NCI-H1694 treated with DMSO at 0.1 percent for 48 hours (cell line): ENCODE data around the gene IGFBP6.

ENCODE experiments used
- DNase-seq: peaks from one replicate; lab custom pipeline; 2025; lab: John Stamatoyannopoulos, UW

Gene IGFBP6, protein sequence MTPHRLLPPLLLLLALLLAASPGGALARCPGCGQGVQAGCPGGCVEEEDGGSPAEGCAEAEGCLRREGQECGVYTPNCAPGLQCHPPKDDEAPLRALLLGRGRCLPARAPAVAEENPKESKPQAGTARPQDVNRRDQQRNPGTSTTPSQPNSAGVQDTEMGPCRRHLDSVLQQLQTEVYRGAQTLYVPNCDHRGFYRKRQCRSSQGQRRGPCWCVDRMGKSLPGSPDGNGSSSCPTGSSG

DNA sequence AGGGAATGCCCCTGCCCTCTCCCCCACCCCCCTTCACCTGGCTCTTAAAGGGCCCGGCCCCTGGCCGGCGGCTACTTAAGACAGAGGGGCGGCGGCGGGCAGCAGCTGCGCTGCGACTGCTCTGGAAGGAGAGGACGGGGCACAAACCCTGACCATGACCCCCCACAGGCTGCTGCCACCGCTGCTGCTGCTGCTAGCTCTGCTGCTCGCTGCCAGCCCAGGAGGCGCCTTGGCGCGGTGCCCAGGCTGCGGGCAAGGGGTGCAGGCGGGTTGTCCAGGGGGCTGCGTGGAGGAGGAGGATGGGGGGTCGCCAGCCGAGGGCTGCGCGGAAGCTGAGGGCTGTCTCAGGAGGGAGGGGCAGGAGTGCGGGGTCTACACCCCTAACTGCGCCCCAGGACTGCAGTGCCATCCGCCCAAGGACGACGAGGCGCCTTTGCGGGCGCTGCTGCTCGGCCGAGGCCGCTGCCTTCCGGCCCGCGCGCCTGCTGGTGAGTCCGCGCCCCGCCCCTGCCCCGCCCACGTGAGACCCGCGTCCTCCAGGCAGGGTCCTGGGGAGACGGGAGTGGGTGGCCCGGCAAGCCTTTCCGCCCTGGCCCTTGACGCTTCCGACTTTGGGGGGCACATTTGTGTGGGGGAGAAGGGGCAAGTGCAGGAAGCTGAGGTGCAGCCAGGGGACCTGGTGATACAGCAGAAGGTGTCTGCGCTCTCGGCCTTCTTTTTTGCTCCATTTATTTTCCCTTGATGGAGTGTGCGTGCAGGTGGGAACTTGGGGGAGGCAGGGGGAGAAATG, at the start of gene IGFBP6:
Gene IGFBP6 (plus strand): TSS at position 104 of the 790 bp plus-strand sequence. CDS start 51 bp downstream, at position 155.
- peak; percentile 11 for DNase-seq

DNA sequence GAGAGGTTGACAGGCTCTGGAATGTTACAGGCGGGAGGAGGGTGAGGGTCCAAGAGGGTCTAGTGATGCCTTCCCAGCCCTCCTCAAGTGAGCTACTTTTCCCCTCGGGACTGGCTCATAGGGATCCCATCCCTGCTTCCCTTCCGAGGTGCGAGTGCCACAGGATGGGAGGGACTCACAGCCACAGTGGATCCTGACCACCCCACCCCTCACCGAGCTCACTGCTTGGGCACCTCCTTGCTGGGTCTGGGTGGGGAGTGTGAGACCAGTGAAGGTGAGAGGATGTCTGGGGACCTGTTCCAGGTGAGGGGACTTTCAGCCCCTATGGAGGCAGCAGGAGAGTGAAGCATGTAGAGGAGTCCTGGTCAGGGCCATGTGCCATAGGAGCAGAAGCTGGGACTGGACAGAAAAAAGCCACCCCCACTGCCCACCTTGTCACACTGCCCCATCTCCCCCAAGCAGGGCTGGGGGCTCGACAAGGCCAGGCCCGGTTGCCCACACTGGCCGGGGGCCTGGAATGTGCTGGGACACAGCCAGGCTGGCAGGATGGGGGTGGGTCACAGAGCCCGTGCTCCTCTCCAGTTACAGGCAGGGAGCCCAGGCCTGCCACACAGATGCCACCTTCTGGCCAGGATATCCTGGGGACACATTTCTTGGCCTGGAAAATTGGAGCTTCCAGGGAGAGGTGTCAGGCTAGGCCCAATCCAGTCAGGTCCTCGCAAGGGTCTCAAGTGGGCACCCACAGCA, 49.3 kb upstream of the IGFBP6 start:
- peak; percentile 59 for DNase-seq

DNA sequence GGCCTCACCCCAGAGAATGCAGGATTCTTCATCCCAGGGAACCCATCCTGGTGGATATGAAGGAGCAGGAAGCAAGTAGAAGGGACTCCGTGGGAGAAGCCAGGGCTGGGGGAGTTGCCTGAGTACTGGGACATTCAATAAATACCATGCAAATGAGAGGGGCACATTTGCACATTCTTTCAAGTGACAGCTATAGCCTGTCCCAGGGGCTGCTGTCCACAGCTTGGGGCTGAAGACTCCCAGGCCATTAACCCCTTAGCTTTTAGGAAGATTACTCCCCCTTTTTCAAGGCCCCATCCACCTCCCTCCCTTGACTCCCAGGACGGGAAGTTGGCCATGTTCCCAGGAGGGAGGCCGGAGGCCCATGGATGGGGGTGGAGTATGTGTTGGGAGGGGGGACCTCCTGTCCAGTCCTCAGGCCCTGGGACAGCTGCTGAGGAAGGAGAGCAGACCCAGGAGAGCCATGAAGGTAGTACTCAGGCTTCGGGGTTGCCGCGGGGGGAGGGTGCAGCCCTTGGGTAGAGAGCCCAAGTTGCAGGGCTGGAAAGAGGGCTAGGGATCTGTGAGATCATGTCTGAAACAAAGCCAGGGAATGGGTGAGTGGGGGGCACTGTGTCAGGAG, 48.6 kb upstream of the IGFBP6 start:
- no peak for DNase-seq

DNA sequence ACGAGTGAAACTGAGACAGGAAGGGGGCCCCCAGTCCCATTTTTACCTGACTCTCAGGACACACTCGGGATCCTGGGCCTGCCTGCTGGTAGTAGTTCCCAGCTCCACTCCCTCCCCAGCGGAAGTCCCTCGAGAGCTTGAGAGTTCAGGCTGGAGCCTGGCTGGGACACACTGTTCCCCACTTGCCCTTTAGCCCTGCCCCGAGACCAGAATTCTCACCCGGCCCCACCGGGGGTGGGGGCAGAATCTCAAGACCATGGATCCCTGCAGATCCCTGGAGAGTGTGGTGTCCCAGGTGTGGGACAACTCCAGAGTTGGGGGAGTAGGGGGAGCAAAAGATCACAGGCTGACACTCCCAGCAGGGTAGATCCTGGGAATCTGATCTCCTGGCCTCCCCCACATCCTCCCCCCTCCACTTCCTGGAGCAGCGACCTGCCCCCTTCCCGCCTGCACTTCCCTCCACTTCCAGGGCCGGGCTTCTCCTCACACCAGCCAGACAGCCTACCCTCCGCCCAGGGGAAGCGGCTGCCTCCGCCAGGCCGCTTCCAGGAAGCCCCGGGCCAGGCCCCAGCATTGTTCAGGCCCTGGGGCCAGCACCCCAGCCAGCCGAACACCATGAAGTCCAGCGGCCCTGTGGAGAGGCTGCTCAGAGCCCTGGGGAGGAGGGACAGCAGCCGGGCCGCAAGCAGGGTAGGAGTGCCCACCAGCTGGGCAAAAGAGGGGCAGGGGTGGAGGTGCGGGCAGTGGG, 47.7 kb upstream of the IGFBP6 start, which contains the start of gene TNS2:
Gene TNS2 (plus strand): TSS at position 495 of the 748 bp plus-strand sequence. CDS start 121 bp downstream, at position 616.
- no peak for DNase-seq

DNA sequence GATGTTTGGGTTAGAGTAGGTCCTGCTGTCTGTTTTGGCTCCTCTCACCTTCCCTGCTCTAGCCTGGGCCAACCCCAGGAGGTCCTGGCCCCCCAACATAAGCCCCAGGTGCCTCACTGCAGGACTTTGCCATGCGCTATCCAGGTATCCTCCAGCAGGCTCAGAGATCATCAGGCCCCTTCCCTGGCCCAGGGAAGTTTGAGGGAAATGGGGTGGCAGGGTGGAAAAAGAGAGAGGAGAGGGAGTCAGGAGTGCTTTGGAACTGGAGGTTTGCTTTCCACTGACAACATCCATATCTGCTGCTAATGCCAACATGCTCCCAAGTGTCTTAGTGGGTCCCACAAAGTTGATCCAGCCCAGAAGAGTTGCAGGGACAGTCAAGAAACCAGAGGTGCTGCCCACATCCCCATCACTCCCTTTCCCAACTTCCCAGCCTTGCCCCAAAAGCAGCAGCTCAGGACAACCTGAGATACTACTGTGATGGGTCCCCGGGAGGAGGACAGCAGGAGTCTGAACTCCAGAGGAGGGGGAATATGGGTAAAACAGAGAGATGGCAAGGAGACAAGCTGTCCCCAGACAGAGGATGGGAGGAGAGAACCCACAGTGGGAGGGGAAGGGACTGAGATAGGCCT, 46.9 kb upstream of the IGFBP6 start:
- peak; percentile 19 for DNase-seq

DNA sequence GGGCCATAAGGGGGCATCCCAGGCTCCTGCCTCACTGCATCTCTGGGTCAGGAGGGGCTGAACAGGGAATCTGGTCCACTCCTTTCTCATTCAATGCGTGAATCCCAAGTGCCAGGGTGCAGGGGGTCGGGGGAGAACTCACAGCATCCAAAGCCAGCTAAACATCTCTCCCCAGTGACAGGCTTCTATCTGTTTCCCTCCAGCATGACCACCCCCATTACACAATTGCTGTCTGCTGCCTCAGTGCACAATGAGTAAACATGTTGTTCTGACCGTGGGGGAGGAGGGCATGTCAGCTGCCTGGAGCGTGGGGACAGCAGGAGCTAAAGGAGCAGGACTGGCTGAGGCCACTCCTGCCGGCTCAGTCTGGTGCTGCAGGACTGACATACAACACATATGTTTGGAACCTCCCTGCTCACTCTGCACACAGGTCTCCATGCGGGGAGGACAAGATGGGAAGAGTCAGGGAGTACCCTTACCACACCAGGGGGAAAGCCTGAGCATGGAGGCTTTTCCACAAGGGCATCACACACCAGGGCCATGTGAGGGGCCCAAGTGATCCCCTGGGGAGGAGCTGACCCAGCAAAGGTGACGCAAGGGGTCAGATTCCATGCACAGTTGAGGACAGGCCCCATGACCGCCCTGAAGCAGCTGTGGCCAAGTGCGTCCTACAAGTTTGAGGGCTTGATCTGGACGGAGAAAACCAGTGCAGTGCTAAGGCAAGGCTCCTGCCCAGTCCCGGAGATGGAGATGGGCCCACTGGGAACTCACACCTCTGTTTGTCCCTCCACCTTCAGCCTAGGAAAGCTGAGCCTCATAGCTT, 46.2 kb upstream of the IGFBP6 start:
- DNase-seq, result peak; percentile 32

DNA sequence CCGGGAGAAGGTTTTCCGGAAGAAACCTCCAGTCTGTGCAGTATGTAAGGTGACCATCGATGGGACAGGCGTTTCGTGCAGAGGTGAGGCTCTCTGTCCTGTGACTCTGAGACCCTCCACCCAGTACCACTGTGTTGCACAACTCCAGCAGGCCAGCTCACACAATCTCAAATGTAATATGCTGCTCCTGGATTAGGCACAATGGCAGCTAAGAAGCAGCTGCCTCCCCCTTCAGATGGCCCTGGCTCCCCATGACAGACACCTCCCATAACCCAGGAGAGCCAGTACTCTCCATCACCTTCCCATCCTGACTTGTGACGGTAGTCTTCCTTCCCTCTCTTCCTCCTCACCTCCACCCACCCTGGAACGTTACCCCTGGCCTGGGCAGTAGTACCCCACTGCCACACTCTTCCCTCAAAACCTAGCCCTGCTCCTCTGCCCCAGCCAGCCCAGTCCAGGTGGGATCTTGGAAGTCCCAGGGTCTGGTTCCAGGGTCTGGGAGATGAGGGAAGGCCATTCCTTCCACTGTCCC, 45.5 kb upstream of the IGFBP6 start:
- DNase-seq, result no peak

DNA sequence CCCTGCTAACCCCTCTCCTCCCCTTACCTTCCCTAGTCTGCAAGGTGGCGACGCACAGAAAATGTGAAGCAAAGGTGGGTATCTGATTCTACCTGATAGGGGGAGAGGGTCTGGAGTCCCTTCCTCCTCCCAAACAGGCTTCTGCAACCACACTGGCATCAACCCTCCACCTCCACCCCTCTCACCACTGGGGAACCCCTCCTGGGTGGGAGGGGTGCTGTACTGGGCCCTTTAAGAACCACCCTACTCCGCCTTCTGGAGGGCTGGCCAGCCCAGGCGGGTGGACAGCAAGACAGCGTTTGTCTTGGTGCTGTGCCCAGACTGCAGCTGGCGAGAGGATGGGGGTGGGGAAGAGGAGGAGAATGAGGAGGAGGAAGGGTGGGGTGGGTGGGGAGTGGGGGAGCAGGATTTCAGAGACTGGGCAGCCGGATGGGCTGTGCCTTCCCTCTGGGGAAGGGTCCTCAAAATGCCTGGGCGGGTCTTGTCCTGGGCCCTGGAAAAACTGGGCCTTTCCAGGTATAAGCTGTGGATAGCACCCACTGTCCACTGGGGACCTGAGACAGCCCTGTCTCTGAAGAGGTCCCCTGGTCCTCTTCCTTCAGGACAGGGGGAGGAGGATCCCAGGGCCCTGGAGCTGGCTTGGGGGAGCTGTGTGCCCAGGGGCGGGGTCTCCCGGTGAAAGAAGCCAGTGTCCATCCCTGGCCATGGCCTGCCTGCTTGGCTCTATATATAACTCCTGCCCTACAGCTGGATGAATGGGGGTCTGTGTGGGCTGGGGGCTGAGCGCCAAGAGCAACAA, 44.8 kb upstream of the IGFBP6 start:
- no peak for DNase-seq

DNA sequence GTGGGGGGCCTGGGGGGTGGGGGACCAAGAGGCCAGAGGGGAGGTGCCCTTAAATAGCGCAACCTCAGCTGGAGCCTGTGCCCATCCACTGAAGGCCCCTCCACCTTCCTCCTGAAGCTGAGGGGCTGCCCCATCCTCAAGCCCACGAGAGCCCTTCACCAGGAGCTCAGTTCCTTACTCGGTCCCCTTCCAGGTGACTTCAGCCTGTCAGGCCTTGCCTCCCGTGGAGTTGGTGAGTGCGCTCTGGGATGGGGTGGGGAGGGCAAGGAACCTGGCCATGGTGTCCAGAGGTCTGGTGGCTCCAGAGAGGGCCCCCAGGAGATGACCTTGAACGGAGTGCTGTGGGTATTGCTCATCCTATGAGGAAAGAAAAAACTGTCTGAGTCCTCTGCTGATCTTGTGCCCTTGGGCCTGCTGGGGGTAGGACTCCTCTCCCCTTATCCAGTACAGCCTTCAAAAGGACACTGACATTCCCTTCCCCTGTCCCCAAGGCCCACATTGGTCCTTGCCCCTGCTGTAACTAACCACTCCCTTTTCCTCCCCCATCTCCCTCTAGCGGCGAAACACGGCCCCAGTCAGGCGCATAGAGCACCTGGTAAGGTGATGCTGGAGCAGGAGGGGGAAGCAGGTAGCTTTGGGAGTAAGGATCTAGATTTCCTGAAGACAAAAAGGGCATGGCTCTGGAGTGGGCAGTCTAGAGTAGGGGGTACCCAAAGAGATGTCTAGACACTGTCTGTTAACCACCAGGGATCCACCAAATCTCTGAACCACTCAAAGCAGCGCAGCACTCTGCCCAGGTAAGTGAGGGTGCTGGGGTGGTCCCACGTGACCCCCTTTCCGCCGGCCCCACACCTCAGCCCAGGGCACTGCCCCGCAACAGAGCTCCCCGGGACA, 44.0 kb upstream of the IGFBP6 start:
- DNase-seq, result no peak

DNA sequence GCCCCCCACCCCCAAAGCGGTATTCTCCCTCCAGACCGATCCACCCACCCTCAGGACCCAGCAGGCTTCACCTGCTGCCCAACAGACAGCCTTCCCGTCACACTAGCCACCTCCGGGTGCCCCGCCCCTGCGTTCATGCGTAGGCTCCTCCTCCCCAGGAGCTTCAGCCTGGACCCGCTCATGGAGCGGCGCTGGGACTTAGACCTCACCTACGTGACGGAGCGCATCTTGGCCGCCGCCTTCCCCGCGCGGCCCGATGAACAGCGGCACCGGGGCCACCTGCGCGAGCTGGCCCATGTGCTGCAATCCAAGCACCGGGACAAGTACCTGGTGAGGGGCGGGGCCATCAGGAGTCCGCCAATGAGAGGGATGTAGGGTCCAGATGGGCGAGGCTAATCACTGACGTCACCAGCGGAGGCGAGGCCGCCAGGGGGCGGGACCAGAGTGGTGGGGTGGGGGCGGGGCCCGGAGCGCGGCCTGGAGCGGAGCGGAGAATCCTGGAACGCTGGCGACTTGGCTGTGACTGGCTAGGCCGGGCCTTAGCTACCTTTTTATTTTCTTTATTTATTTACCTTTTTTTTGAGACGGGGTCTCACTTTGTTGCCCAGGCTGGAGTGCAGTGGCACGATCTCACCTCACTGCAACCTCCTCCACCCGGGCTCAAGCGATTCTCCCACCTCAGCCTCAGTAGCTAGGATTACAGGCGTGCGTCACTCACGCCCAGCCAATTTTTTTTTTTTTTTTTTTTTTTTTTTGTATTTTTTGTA, 43.2 kb upstream of the IGFBP6 start:
- DNase-seq, result peak; percentile 81

DNA sequence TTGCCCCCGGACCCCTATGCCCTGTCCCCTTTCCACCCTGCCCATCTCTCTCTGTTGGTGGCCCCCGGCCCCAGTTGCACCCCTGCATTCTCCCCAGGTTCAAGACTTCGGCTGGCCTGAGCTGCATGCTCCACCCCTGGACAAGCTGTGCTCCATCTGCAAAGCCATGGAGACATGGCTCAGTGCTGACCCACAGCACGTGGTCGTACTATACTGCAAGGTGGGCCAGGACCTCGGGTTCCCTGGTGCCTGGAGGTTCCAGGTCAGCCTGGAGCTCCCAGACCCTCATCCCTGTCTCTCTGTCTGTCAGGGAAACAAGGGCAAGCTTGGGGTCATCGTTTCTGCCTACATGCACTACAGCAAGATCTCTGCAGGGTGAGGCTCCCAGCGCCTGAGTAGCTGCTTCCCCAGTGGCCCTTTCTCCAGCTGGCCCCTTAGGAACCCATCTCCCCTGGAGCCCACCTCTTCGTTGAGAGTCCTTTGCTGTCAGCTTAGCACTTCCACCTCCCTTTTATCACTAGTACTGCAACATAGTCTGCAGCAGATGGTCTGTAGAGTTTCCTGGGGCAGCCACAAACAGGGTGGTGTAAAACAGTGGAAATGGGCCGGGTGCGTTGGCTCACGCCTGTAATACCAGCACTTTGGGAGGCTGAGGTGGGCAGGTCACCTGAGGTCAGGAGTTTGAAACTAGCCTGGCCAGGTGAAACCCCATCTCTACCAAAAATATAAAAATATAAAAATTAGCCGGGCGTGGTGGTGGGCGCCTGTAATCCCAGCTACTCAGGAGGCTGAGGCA, 41.8 kb upstream of the IGFBP6 start:
- no peak for DNase-seq

DNA sequence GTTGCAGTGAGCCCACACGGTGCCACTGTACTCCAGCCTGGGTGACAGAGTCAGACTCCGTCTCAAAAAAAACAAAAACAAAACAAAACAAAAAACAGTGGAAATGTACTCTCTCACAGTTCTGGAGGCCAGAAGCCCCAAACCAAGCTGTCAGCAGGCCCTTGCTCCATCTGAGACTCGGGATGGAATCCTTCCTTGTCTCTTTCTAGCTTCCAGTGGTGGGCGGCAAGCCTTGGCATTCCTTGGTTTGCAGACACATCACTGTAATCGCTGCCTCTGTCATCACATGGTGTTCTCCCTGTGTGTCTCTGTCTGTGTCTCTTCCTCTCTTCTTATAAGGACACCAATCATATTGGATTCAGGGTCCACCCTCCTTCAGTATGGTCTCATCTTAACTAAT, 41.2 kb upstream of the IGFBP6 start:
- DNase-seq, result no peak

DNA sequence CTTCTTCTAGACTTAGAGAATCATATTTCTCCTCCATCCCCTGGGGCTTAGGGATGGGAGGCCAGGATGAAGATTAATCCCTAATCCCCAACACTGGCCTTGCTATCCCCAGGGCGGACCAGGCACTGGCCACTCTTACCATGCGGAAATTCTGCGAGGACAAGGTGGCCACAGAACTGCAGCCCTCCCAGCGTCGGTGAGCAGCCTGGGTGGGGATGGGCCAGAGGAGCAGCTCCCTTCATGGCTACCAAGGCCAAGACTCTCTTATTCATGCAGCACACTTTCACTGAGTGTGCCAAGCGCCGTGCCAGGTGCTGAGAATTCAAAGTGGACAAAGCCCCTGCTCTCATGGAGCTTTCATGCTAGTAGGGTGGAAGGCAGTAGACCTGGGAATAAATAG, 40.6 kb upstream of the IGFBP6 start:
- DNase-seq, result no peak

DNA sequence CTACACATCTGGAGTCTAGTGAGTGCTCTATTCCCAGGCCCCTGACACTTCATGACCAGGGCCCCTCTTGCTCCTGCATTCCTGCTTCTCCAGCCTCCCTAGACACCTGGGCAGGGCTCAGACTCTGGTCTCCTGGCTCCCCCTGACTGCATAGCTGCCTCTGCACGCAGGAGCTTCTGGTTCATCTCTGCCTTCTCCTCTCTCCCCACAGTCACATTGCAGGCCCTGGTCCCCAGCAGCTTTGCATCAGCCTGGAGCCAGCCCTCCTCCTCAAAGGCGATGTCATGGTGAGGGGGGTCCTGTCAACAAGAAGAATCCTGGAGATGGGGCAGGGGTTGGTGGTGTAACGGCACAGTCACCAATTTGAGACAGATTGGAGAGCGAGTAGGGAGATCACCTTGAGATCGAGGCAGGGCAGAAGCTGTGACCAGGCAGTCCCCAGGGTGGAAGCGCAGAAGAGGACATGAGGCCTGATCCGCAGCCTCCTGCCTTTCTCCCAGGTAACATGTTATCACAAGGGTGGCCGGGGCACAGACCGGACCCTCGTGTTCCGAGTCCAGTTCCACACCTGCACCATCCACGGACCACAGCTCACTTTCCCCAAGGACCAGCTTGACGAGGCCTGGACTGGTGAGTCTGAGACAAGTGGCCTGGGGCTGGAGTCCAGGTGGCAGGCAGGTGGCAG, 39.5 kb upstream of the IGFBP6 start:
- DNase-seq, result no peak

DNA sequence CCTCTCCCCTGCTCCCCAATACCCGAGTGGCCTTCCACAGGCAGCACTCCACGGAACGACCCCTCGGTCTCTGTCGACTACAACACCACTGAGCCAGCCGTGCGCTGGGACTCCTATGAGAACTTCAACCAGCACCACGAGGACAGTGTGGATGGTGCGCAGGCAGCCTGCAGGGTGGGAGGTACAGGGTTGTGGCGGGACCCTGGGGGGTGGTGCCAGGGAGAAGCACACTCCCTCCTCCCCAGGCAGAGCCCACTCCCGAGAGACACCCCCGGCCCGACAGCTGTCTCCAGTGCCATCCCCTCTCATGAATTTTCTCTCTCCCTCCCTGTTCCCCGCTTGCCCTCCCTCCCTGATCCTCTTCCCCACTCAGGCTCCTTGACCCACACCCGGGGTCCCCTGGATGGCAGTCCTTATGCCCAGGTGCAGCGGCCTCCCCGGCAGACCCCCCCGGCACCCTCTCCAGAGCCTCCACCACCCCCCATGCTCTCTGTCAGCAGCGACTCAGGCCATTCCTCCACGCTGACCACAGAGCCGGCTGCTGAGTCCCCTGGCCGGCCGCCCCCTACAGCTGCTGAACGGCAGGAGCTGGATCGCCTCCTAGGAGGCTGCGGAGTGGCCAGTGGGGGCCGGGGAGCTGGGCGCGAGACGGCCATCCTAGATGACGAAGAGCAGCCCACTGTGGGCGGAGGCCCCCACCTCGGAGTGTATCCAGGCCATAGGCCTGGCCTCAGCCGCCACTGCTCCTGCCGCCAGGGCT, 38.6 kb upstream of the IGFBP6 start:
- no peak for DNase-seq
